ENCODE results near the gene ZNF548.
A peak's percentile ranks its signal among the peaks of the same experiment; 100 is the strongest.
"Not testable (repeated sequence)": the region's sequence is repeated elsewhere in the genome, so short reads cannot be mapped to it uniquely, and the experiment has no call there.

Gene ZNF548

GRCh38 chr19:57374179-57374578 lies 15.5 kb upstream of the ZNF548 start:
- no peak overlapping the region for H3K27ac Mint-ChIP-seq
- H3K4me3 Mint-ChIP-seq, result no peak overlapping the region
- H3K9me3 Mint-ChIP-seq, result peaks cover 100% of the 10 kb centered on the region
- no peaks in the 10 kb centered on the region for H3K27me3 Mint-ChIP-seq
- peaks cover 89% of the 10 kb centered on the region for H3K36me3 Mint-ChIP-seq (ENCODE audit: low read depth)
- intact Hi-C loops (cut with micrococcal nuclease), result no loop called here
- H3K4me1 Mint-ChIP-seq (ENCODE audit: low read depth), result no peaks in the 10 kb centered on the region

- Mint-ChIP-seq H3K9me3 (peaks cover 100% of the 10 kb centered on the region), H3K36me3 (ENCODE audit: low read depth) (peaks cover 84% of the 10 kb centered on the region)
- H3K4me3 Mint-ChIP-seq; intact Hi-C loops (cut with micrococcal nuclease); H3K27me3 Mint-ChIP-seq; H3K4me1 Mint-ChIP-seq (ENCODE audit: low read depth); H3K27ac Mint-ChIP-seq: not testable (repeated sequence)
Observed at GRCh38 chr19:57374647-57375046, 15.0 kb upstream of the ZNF548 start.

DNA sequence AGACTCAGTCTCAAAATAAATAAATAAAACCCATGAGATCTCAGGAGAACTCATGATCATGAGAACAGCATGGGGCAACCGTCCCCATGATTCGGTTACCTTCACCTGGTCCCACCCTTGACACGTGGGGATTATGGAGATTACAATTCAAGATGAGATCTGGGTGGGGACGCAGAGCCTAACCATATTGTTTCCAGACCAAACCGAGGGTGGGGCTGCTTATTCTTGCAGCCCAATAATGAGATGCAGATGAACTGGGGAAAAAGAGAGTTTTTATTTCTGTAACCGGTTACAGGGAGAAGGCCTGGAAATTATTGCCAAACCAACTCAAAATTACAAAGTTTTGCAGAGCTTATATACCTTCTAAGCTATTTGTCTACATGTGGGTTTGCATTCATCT lies 13.5 kb upstream of the ZNF548 start:
- Mint-ChIP-seq H3K9me3 (peaks cover 98% of the 10 kb centered on the region), H3K4me1 (ENCODE audit: low read depth) (no peaks in the 10 kb centered on the region), H3K27ac (no peak overlapping the region), H3K36me3 (ENCODE audit: low read depth) (peaks cover 71% of the 10 kb centered on the region), H3K4me3 (no peak overlapping the region), H3K27me3 (no peaks in the 10 kb centered on the region)
- intact Hi-C loops (cut with micrococcal nuclease), result no loop called here

- Mint-ChIP-seq H3K27ac (no peak overlapping the region), H3K36me3 (ENCODE audit: low read depth) (peaks cover 57% of the 10 kb centered on the region), H3K4me1 (ENCODE audit: low read depth) (no peaks in the 10 kb centered on the region), H3K4me3 (no peak overlapping the region), H3K27me3 (no peaks in the 10 kb centered on the region), H3K9me3 (peaks cover 90% of the 10 kb centered on the region)
- intact Hi-C loops (cut with micrococcal nuclease), result no loop called here
Observed at GRCh38 chr19:57377498-57378146, 12.0 kb upstream of the ZNF548 start.

- Mint-ChIP-seq H3K4me1 (ENCODE audit: low read depth) (no peaks in the 10 kb centered on the region), H3K27ac (no peak overlapping the region), H3K27me3 (peaks cover 1% of the 10 kb centered on the region), H3K9me3 (peaks cover 71% of the 10 kb centered on the region), H3K4me3 (no peak overlapping the region), H3K36me3 (ENCODE audit: low read depth) (peaks cover 24% of the 10 kb centered on the region)
- intact Hi-C loops (cut with micrococcal nuclease), result no loop called here
Observed at GRCh38 chr19:57380923-57381322, 8.7 kb upstream of the ZNF548 start.

- Mint-ChIP-seq H3K9me3 (peaks cover 50% of the 10 kb centered on the region), H3K27ac (no peak overlapping the region), H3K27me3 (peaks cover 4% of the 10 kb centered on the region), H3K4me1 (ENCODE audit: low read depth) (no peaks in the 10 kb centered on the region), H3K4me3 (no peak overlapping the region), H3K36me3 (ENCODE audit: low read depth) (peaks cover 3% of the 10 kb centered on the region)
- intact Hi-C loops (cut with micrococcal nuclease), result no loop called here
Observed at GRCh38 chr19:57382806-57383488, 6.7 kb upstream of the ZNF548 start.

GRCh38 chr19:57389194-57389729 lies 392 bp upstream of the ZNF548 start:
- Mint-ChIP-seq H3K27ac (peak overlapping the region; percentile 89), H3K27me3 (peaks cover 4% of the 10 kb centered on the region), H3K4me1 (ENCODE audit: low read depth) (peaks cover 18% of the 10 kb centered on the region), H3K36me3 (ENCODE audit: low read depth) (peaks cover 47% of the 10 kb centered on the region), H3K4me3 (peak overlapping the region; percentile 86), H3K9me3 (peaks cover 5% of the 10 kb centered on the region)
- intact Hi-C loops (cut with micrococcal nuclease), result loop anchor here (1.0 kb wide), 4 partner anchors 22 to 69 kb away; partner anchors contain the start of genes TRAPPC2B, ZNF17, ZNF543 and ZNF547

DNA sequence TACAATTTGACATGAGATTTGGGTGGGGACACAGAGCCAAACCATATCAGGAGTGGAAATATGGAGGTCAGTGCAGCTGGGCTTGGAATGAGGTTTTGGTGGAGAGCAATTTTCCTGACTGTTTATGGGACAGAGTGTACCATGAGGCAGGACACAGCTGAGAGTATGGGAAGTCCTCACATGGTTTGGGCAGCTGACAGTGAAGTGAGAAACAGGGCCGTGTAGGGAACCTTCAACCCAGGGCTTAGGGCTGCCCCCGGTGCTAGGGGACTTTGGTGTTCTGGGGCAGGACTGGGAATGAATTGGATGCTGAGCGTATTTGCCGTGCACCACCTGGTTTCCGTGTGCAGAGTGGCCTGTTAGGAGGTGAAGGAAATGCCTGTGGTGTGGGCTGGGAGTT lies 6.1 kb downstream of the ZNF548 start:
- H3K4me3 Mint-ChIP-seq, result no peak overlapping the region
- intact Hi-C loops (cut with micrococcal nuclease), result no loop called here
- no peaks in the 10 kb centered on the region for H3K27me3 Mint-ChIP-seq
- H3K36me3 Mint-ChIP-seq (ENCODE audit: low read depth), result peaks cover 90% of the 10 kb centered on the region
- H3K4me1 Mint-ChIP-seq (ENCODE audit: low read depth), result peaks cover 5% of the 10 kb centered on the region
- peaks cover 63% of the 10 kb centered on the region for H3K9me3 Mint-ChIP-seq
- no peak overlapping the region for H3K27ac Mint-ChIP-seq

GRCh38 chr19:57398868-57399267 lies 9.2 kb downstream of the ZNF548 start:
- Mint-ChIP-seq H3K27me3 (no peaks in the 10 kb centered on the region), H3K4me3 (no peak overlapping the region), H3K4me1 (ENCODE audit: low read depth) (no peaks in the 10 kb centered on the region), H3K36me3 (ENCODE audit: low read depth) (peaks cover 69% of the 10 kb centered on the region), H3K9me3 (peaks cover 86% of the 10 kb centered on the region), H3K27ac (no peak overlapping the region)
- intact Hi-C loops (cut with micrococcal nuclease), result no loop called here

DNA sequence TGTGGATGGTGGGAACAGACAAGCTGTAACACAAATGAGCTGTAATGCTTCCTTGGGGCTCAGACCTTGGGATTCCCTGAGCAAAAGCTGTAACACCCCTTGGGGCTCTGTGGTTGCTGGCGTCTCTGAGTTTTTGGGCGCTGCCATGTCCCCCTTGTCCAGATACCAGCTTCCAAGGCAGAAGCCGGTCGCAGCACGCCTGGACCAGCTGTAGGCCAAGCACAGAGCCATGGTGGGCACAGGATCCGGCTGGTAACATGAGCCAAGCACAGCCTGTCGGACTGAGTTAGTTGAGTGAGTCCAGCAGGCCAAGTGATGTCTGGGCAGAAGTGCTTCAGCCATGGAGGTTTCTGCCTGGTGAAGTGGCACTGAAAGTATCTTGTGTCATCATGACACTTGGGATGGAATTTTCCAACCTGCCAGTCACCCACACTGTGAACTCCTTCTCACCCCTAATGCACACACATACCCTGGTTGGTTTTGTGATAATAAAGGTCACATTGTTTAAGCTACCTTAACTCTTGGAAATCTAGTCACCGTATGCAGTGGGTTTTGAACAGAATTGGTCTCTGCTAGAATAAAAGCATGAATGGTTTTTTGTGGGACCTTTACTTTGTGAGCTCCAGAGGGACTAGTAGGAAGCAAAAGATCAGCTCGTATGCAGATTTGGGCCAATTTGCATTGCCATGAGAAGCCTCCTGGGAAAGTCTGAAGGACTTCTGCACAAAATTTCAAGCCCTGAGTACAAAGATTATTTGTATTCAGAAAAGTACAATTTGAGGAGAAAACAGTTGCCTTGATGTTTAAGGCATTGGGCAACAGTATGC lies 14.3 kb downstream of the ZNF548 start:
- H3K36me3 Mint-ChIP-seq (ENCODE audit: low read depth), result peaks cover 18% of the 10 kb centered on the region
- intact Hi-C loops (cut with micrococcal nuclease), result no loop called here
- H3K4me1 Mint-ChIP-seq (ENCODE audit: low read depth), result no peaks in the 10 kb centered on the region
- no peaks in the 10 kb centered on the region for H3K27me3 Mint-ChIP-seq
- no peak overlapping the region for H3K4me3 Mint-ChIP-seq
- H3K9me3 Mint-ChIP-seq, result peaks cover 36% of the 10 kb centered on the region
- H3K27ac Mint-ChIP-seq, result no peak overlapping the region

GRCh38 chr19:57406516-57407123 lies 17.0 kb downstream of the ZNF548 start:
- Mint-ChIP-seq H3K27ac (no peak overlapping the region), H3K27me3 (no peaks in the 10 kb centered on the region), H3K36me3 (ENCODE audit: low read depth) (peaks cover 8% of the 10 kb centered on the region), H3K4me1 (ENCODE audit: low read depth) (peaks cover 4% of the 10 kb centered on the region), H3K9me3 (peaks cover 17% of the 10 kb centered on the region), H3K4me3 (no peak overlapping the region)
- intact Hi-C loops (cut with micrococcal nuclease), result no loop called here

- Mint-ChIP-seq H3K36me3 (ENCODE audit: low read depth) (peaks cover 42% of the 10 kb centered on the region), H3K4me3 (peak within 1 kb of the TSS; percentile 95), H3K27ac (peak within 1 kb of the TSS; percentile 87), H3K4me1 (ENCODE audit: low read depth) (peaks cover 11% of the 10 kb centered on the region), H3K9me3 (peaks cover 14% of the 10 kb centered on the region), H3K27me3 (no peaks in the 10 kb centered on the region)
- intact Hi-C loops (cut with micrococcal nuclease), result loop anchor here (1.0 to 5.0 kb wide), 4 partner anchors 22 to 134 kb away; partner anchors contain the start of genes TRAPPC2B, ZNF547, ZNF548 and ZNF749
Observed at GRCh38 chr19:57410877-57411671, 21.4 kb downstream of the ZNF548 start, which contains the start of gene ZNF17. Gene ZNF17, plus strand, starts transcription at chr19:57411161. Its CDS starts 2,455 bp downstream, at chr19:57413616.

DNA sequence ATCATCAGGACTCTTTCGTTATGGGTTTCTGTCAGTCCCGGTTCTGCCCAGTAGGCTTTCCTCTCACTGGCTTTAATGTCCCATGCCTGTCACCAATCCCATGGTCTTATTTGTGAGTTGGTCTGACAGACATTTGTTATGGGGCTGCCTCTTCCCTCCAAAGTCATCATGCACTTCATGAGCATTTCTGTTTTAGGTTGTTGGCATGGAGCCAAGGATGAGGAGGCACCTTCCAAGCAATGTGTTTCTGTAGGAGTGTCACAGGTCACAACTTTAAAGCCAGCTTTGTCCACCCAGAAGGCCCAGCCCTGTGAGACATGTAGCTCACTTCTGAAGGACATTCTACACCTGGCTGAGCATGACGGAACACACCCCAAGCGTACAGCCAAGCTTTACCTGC lies 29.8 kb downstream of the ZNF548 start:
- no peak overlapping the region for H3K4me3 Mint-ChIP-seq
- H3K4me1 Mint-ChIP-seq (ENCODE audit: low read depth), result peaks cover 5% of the 10 kb centered on the region
- H3K27ac Mint-ChIP-seq, result no peak overlapping the region
- H3K27me3 Mint-ChIP-seq, result no peaks in the 10 kb centered on the region
- peaks cover 75% of the 10 kb centered on the region for H3K36me3 Mint-ChIP-seq (ENCODE audit: low read depth)
- peaks cover 78% of the 10 kb centered on the region for H3K9me3 Mint-ChIP-seq
- intact Hi-C loops (cut with micrococcal nuclease), result no loop called here

Data from dendritic cell treated with granulocyte-macrophage colony-stimulating factor and Interleukin-4, amounts not matched to agents 40 ng/mL and 50 ng/mL, for 4 days (primary cell).